HepG2 (cell line): ENCODE data around the gene CCDC183. TPM values are rescaled to one million over a fixed set of nuclear protein-coding genes. Genes with fewer than 3 reads are reported as not detected.

Experiments
- BRCA1 ChIP-seq: sonication (generic); formaldehyde crosslinking; IDR thresholded peaks from 2 replicates; pipeline ENCODE4 v1.4.0; 2020; ENCODE audit warnings: missing genetic modification reagents
- CHD2 ChIP-seq: IDR thresholded peaks from 2 replicates; pipeline ENCODE4 v1.6.1; 2011; ENCODE audit warnings: low read depth, low read length, improper control_type of control experiment
- GPBP1L1 ChIP-seq: sonication (generic); formaldehyde crosslinking; IDR thresholded peaks from 2 replicates; pipeline ENCODE4 v1.5.0; 2020; ENCODE audit warnings: mild to moderate bottlenecking, missing genetic modification reagents
- KAT7 ChIP-seq: IDR thresholded peaks from 2 replicates; pipeline ENCODE4 v1.6.1; 2018; ENCODE audit warnings: borderline replicate concordance, missing compliant biosample characterization
- NAIF1 ChIP-seq: sonication (generic); formaldehyde crosslinking; IDR thresholded peaks from 2 replicates; pipeline ENCODE4 v1.5.0; 2020; ENCODE audit warnings: mild to moderate bottlenecking, missing genetic modification reagents, borderline replicate concordance
- NFE2L2 ChIP-seq: fragments of 150-350 bp; IDR thresholded peaks from 2 replicates; pipeline ENCODE4 v1.6.1; 2014; ENCODE audit warnings: low read length
- NFYC ChIP-seq: IDR thresholded peaks from 2 replicates; pipeline ENCODE4 v1.6.1; 2016; ENCODE audit warnings: missing genetic modification reagents, missing compliant biosample characterization
- PHF20 ChIP-seq: sonication (generic); formaldehyde crosslinking; IDR thresholded peaks from 2 replicates; pipeline ENCODE4 v1.5.0; 2020; ENCODE audit warnings: mild to moderate bottlenecking, missing genetic modification reagents
- POLR2A ChIP-seq, 2 experiments: IDR thresholded peaks; 2 replicates each; pipeline ENCODE4 v1.6.1; 2011; ENCODE audit warnings: low read depth in 2 of 2, low read length in 2 of 2, mild to moderate bottlenecking in 1 of 2, moderate library complexity in 1 of 2; ENCODE audit not compliant: insufficient read depth in 1 of 2
- POLR2AphosphoS2 ChIP-seq: IDR thresholded peaks from 2 replicates; pipeline ENCODE4 v1.6.1; 2011; ENCODE audit warnings: low read depth, low read length, improper control_type of control experiment
- PTBP1 ChIP-seq: fragments of 200-400 bp; formaldehyde crosslinking; IDR thresholded peaks from 2 replicates; pipeline ENCODE4 v1.6.1; 2018; ENCODE audit warnings: low read length, low read depth; ENCODE audit not compliant: poor library complexity, severe bottlenecking
- RFXAP ChIP-seq: sonication (generic); formaldehyde crosslinking; IDR thresholded peaks from 2 replicates; pipeline ENCODE4 v1.4.0; 2020; ENCODE audit warnings: missing genetic modification reagents, borderline replicate concordance
- TAF1 ChIP-seq: sonication (generic); formaldehyde crosslinking; IDR thresholded peaks from 2 replicates; pipeline ENCODE4 v1.4.0; 2020; ENCODE audit warnings: missing genetic modification reagents
- TFAP4 ChIP-seq: sonication (generic); IDR thresholded peaks from 2 replicates; pipeline ENCODE4 v1.6.1; 2016; ENCODE audit warnings: low read depth, borderline replicate concordance
- ZIK1 ChIP-seq: sonication (generic); formaldehyde crosslinking; IDR thresholded peaks from 2 replicates; pipeline ENCODE4 v1.5.0; 2020; ENCODE audit warnings: mild to moderate bottlenecking, low read depth, missing genetic modification reagents, borderline replicate concordance
- ZMYM4 ChIP-seq: sonication (generic); formaldehyde crosslinking; IDR thresholded peaks from 2 replicates; pipeline ENCODE4 v1.8.1; 2023; ENCODE audit warnings: mild to moderate bottlenecking, missing genetic modification reagents
- ZNF281 ChIP-seq: sonication (generic); formaldehyde crosslinking; IDR thresholded peaks from 2 replicates; pipeline ENCODE4 v1.4.0; 2020; ENCODE audit warnings: missing genetic modification reagents, borderline replicate concordance
- ZNF317 ChIP-seq: sonication (generic); formaldehyde crosslinking; IDR thresholded peaks from 2 replicates; pipeline ENCODE4 v1.5.0; 2020; ENCODE audit warnings: mild to moderate bottlenecking, missing genetic modification reagents
- ZNF367 ChIP-seq: sonication (generic); formaldehyde crosslinking; IDR thresholded peaks from 2 replicates; pipeline ENCODE4 v1.4.0; 2020; ENCODE audit warnings: missing genetic modification reagents, borderline replicate concordance
- ZNF530 ChIP-seq: sonication (generic); formaldehyde crosslinking; IDR thresholded peaks from 2 replicates; pipeline ENCODE4 v1.5.0; 2020; ENCODE audit warnings: low read depth, mild to moderate bottlenecking, missing genetic modification reagents
- ZNF546 ChIP-seq: sonication (generic); formaldehyde crosslinking; conservative IDR thresholded peaks from 2 replicates; pipeline ENCODE4 v1.8.1; 2023; ENCODE audit warnings: mild to moderate bottlenecking, missing genetic modification reagents
- ZNF580 ChIP-seq: IDR thresholded peaks from 2 replicates; pipeline ENCODE4 v1.6.1; 2016; ENCODE audit warnings: low read depth, borderline replicate concordance
- ZNF720 ChIP-seq: sonication (generic); formaldehyde crosslinking; IDR thresholded peaks from 2 replicates; pipeline ENCODE4 v1.4.0; 2020; ENCODE audit warnings: missing genetic modification reagents
- ZNF781 ChIP-seq: sonication (generic); formaldehyde crosslinking; IDR thresholded peaks from 2 replicates; pipeline ENCODE4 v1.5.1; 2020; ENCODE audit warnings: borderline replicate concordance, mild to moderate bottlenecking, missing genetic modification reagents; ENCODE audit errors: not compliant biosample characterization
- ZNF883 ChIP-seq: sonication (generic); formaldehyde crosslinking; IDR thresholded peaks from 2 replicates; pipeline ENCODE4 v1.5.1; 2020; ENCODE audit warnings: mild to moderate bottlenecking, missing genetic modification reagents; ENCODE audit errors: not compliant biosample characterization
- ZSCAN12 ChIP-seq: sonication (generic); formaldehyde crosslinking; IDR thresholded peaks from 2 replicates; pipeline ENCODE4 v1.9.0; 2021; ENCODE audit warnings: mild to moderate bottlenecking, missing genetic modification reagents
- polyA plus RNA-seq, 8 experiments: library from polyadenylated mRNA; depleted of rRNA in 3 of 8; stranded (reverse) in 7 of 8; unstranded in 1 of 8; fragments of >200 nt; fragmentation: Illumina TruSeq in 4 of 8; extraction: Trizol in 4 of 8; gene quantifications; 2 replicates each; pipeline versions ENCODE4 v1.2.1 to v1.2.3, GENCODE V29; 2011 to 2016; ENCODE audit warnings: low read depth in 4 of 8, missing spikeins in 1 of 8, mixed read lengths in 1 of 8; ENCODE audit not compliant: insufficient read depth in 1 of 8
- total RNA-seq, 5 experiments: library from RNA; depleted of rRNA; stranded (reverse); fragments of >200 nt; fragmentation: Illumina TruSeq; extraction: Trizol; gene quantifications; 2 replicates each; pipeline ENCODE4 v1.2.3, GENCODE V29; 2016; ENCODE audit warnings: low read depth in 1 of 5

Gene CCDC183
- total and polyA plus RNA-seq, 2 of the 13 experiments (the other 11 are each of a cell fraction or from before 2014, with no cell fraction given), result 5.0 to 66.4 TPM

GRCh38 chr9:136799079-136799853, 3.1 kb downstream of the CCDC183 start (continued):
- TF ChIP-seq ZIK1 (CRISPR knock-in tag) (peak; percentile 48; the same call in 1 of the 2 replicates), ZNF367 (CRISPR knock-in tag) (no peak), NFYC (CRISPR knock-in tag) (no peak), ZSCAN12 (CRISPR knock-in tag) (no peak), NAIF1 (CRISPR knock-in tag) (no peak), RFXAP (CRISPR knock-in tag) (no peak; the same call in 1 of the 2 replicates), POLR2A (IDR thresholded peaks at IDR 0.05; ENCODE audit: insufficient read depth in 1 of 2, low read depth in 2 of 2, low read length in 2 of 2) (no peak), ZNF580 (CRISPR knock-in tag) (no peak; the same call in 1 of the 2 replicates), ZNF317 (CRISPR knock-in tag) (peak; percentile 71; the same call in 1 of the 2 replicates), ZNF720 (no peak), ZNF781 (no peak), NFE2L2 (no peak), TAF1 (peak; percentile 70; the same call in 1 of the 2 replicates), BRCA1 (CRISPR knock-in tag) (peak; percentile 83), ZNF530 (CRISPR knock-in tag) (no peak), CHD2 (no peak), TFAP4 (peak; percentile 52; the same call in 1 of the 2 replicates), POLR2AphosphoS2 (no peak), ZNF546 (CRISPR knock-in tag) (peak; percentile 90), GPBP1L1 (CRISPR knock-in tag) (no peak), PTBP1 (no peak), ZMYM4 (peak; percentile 45; the same call in 1 of the 2 replicates), PHF20 (CRISPR knock-in tag) (no peak; the same call in 1 of the 2 replicates), ZNF883 (CRISPR knock-in tag) (peak; percentile 73), ZNF281 (CRISPR knock-in tag) (peak; percentile 77; the same call in 1 of the 2 replicates), KAT7 (no peak)
